ENCODE measurements around the gene ABT1.
A peak's percentile ranks its signal among the peaks of the same experiment; 100 is the strongest.

The ABT1 gene

GRCh38 chr6:26561533-26562466 lies 35.0 kb upstream of the ABT1 start:
- no peaks in the 10 kb centered on the region for H3K36me3 Mint-ChIP-seq (ENCODE audit: low read depth)
- no peak overlapping the region for H3K27ac Mint-ChIP-seq
- no peaks in the 10 kb centered on the region for H3K4me1 Mint-ChIP-seq (ENCODE audit: low read depth)
- no peak overlapping the region for H3K4me3 Mint-ChIP-seq
- intact Hi-C loops (cut with micrococcal nuclease) = no loop called here
- peaks cover 4% of the 10 kb centered on the region for H3K27me3 Mint-ChIP-seq
- no peaks in the 10 kb centered on the region for H3K9me3 Mint-ChIP-seq

GRCh38 chr6:26563488-26563887 lies 33.3 kb upstream of the ABT1 start:
- Mint-ChIP-seq H3K27me3 (peaks cover 2% of the 10 kb centered on the region), H3K4me1 (ENCODE audit: low read depth) (peaks cover 2% of the 10 kb centered on the region), H3K36me3 (ENCODE audit: low read depth) (peaks cover 2% of the 10 kb centered on the region), H3K27ac (no peak overlapping the region), H3K4me3 (no peak overlapping the region), H3K9me3 (no peaks in the 10 kb centered on the region)
- intact Hi-C loops (cut with micrococcal nuclease) = no loop called here

DNA sequence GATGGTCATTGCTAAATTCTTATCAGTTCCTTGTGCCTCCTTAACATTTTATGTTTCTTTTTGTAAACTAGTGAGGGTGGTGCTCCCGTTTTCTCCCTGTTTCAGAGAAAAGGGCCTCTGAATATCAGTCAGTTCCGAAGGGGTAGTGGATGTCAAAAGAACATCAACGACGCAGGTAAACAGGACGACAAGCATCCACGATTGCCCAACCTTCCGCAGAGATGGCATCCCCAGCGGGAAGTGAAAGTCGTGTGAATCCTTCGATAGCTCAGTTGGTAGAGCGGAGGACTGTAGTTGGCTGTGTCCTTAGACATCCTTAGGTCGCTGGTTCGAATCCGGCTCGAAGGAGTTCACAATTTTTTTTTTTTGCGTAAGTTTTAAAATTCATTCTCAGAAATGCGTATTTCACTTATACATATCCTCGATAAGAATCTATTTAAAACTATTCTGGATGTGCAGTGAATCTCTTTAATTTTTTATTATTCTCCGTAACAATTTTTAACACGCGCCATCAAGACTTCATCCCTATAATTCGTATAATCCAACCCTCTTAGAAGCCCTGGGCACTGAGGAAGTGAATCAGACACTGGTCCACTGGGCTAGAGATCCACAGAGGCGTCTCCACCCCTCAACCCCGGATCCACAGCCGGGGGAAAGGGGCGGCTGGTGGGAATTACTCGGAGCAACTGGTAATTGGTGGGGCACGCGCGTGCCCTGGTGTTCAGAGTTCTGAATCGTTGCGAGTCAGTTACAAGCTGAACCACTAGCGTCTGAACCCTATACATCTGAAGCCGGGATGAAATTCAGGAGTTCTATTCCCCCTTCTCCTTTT lies 27.9 kb upstream of the ABT1 start:
- intact Hi-C loops (cut with micrococcal nuclease) = loop anchor here (2.0 kb wide), 1 partner anchor 14 kb away; no protein-coding TSS in a partner anchor
- Mint-ChIP-seq H3K27me3 (peaks cover 2% of the 10 kb centered on the region), H3K4me3 (peak overlapping the region; percentile 80), H3K27ac (peak overlapping the region; percentile 76), H3K36me3 (ENCODE audit: low read depth) (peaks cover 5% of the 10 kb centered on the region), H3K4me1 (ENCODE audit: low read depth) (peaks cover 24% of the 10 kb centered on the region), H3K9me3 (no peaks in the 10 kb centered on the region)

DNA sequence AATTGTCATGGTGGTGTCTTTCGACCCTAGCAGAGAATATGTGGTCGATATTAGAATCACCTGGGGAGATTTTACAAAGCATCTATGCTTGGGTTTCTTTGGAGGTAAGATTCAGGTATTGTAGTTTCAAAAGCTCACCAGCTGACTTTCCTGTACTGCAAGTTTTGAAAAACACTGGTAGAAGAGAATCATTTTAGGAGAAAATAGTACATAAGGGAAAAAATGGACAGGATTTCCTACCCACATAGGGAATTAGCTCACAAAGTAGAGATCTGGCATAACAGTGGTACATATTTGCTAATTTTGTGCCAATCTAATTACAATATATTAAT lies 27.4 kb upstream of the ABT1 start:
- Mint-ChIP-seq H3K36me3 (ENCODE audit: low read depth) (peaks cover 5% of the 10 kb centered on the region), H3K27ac (peak overlapping the region; percentile 76), H3K27me3 (no peaks in the 10 kb centered on the region), H3K4me3 (peak overlapping the region; percentile 80), H3K4me1 (ENCODE audit: low read depth) (peaks cover 24% of the 10 kb centered on the region), H3K9me3 (no peaks in the 10 kb centered on the region)
- intact Hi-C loops (cut with micrococcal nuclease) = loop anchor here (2.0 kb wide), 1 partner anchor 15 kb away; no protein-coding TSS in a partner anchor

DNA sequence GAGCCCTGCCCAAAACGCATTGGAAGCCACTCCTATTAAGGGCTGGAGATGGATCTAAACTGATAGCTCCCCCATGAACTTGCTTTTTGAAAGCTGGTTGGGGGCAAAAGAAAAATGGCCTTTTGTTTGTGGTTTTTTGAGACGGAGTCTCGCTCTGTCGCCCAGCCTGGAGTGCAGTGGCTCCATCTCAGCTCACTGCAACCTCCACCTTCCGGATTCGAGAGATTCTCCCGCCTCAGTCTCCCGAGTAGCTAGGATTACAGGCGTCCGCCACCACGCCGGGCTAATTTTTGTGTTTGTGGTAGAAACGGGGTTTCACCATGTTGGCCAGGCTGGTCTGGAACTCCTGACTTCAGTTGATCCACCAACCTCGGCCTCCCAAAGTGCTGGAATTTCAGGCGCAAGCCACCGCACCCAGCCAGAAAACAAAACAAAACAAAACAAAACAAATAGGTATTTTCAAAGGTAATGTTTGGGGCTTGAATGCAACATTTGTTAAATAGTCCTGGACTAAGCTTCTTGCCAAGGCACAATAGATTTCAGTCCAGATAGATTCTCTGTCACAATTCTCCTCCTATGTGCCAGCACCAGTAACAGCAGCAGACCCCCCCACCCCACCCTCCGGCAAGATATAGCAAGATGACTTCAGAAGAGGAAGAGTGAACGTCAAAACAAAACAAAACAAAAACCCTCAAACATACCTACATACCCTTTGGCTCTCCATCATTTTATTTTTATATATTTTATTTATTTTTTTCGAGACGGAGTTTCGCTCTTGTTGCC lies 26.5 kb upstream of the ABT1 start:
- Mint-ChIP-seq H3K4me1 (ENCODE audit: low read depth) (peaks cover 24% of the 10 kb centered on the region), H3K9me3 (no peaks in the 10 kb centered on the region), H3K27ac (no peak overlapping the region), H3K27me3 (no peaks in the 10 kb centered on the region), H3K36me3 (ENCODE audit: low read depth) (peaks cover 5% of the 10 kb centered on the region), H3K4me3 (no peak overlapping the region)
- intact Hi-C loops (cut with micrococcal nuclease) = loop anchor here (5.0 kb wide), 1 partner anchor 228 kb away; no protein-coding TSS in a partner anchor

- intact Hi-C loops (cut with micrococcal nuclease) = loop anchor here (1.0 to 5.0 kb wide), 3 partner anchors 25 to 229 kb away; partner anchors contain the start of gene ABT1
Observed at GRCh38 chr6:26571592-26572296, 25.0 kb upstream of the ABT1 start.

GRCh38 chr6:26575494-26575939 lies 21.2 kb upstream of the ABT1 start:
- peaks cover 30% of the 10 kb centered on the region for H3K4me1 Mint-ChIP-seq (ENCODE audit: low read depth)
- peaks cover 7% of the 10 kb centered on the region for H3K36me3 Mint-ChIP-seq (ENCODE audit: low read depth)
- H3K27ac Mint-ChIP-seq = no peak overlapping the region
- peaks cover 4% of the 10 kb centered on the region for H3K27me3 Mint-ChIP-seq
- no peak overlapping the region for H3K4me3 Mint-ChIP-seq
- intact Hi-C loops (cut with micrococcal nuclease) = no loop called here
- peaks cover 13% of the 10 kb centered on the region for H3K9me3 Mint-ChIP-seq

More at GRCh38 chr6:26571592-26572296, 25.0 kb upstream of the ABT1 start:
- peaks cover 31% of the 10 kb centered on the region for H3K4me1 Mint-ChIP-seq (ENCODE audit: low read depth)
- H3K27me3 Mint-ChIP-seq = no peaks in the 10 kb centered on the region
- H3K27ac Mint-ChIP-seq = peak overlapping the region; percentile 89
- no peaks in the 10 kb centered on the region for H3K9me3 Mint-ChIP-seq
- peak overlapping the region; percentile 82 for H3K4me3 Mint-ChIP-seq
- peaks cover 5% of the 10 kb centered on the region for H3K36me3 Mint-ChIP-seq (ENCODE audit: low read depth)

DNA sequence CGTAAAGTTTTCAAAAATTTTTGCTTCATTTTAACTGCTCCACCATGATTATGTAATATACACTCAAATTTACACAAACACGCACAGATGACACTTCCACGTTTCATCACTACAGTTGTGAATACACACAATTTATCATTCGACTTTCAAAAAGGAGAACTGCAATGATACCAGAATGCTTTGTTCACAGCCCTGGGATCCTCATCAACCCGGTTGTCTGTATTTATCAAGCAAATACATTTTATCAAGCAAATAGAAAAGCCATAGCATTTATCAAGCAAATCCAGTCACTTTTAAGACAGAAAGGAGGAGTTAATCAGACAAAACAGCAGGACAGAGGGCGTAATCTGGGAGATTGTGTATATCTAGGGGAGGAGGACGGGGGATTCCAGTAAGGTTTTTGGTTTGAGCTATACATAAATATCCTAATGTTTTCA lies 20.3 kb upstream of the ABT1 start:
- Mint-ChIP-seq H3K4me1 (ENCODE audit: low read depth) (peaks cover 29% of the 10 kb centered on the region), H3K36me3 (ENCODE audit: low read depth) (peaks cover 7% of the 10 kb centered on the region), H3K27ac (peak overlapping the region; percentile 96), H3K27me3 (peaks cover 4% of the 10 kb centered on the region), H3K4me3 (peak overlapping the region; percentile 77), H3K9me3 (peaks cover 13% of the 10 kb centered on the region)
- intact Hi-C loops (cut with micrococcal nuclease) = no loop called here

- peak overlapping the region; percentile 77 for H3K4me3 Mint-ChIP-seq
- H3K9me3 Mint-ChIP-seq = peaks cover 13% of the 10 kb centered on the region
- peaks cover 22% of the 10 kb centered on the region for H3K4me1 Mint-ChIP-seq (ENCODE audit: low read depth)
- intact Hi-C loops (cut with micrococcal nuclease) = loop anchor here (1.0 kb wide), 1 partner anchor 19 kb away; the partner anchor contains the start of gene ABT1
- H3K27me3 Mint-ChIP-seq = peaks cover 4% of the 10 kb centered on the region
- peaks cover 7% of the 10 kb centered on the region for H3K36me3 Mint-ChIP-seq (ENCODE audit: low read depth)
- H3K27ac Mint-ChIP-seq = peak overlapping the region; percentile 96
Observed at GRCh38 chr6:26576929-26577719, 19.6 kb upstream of the ABT1 start.

DNA sequence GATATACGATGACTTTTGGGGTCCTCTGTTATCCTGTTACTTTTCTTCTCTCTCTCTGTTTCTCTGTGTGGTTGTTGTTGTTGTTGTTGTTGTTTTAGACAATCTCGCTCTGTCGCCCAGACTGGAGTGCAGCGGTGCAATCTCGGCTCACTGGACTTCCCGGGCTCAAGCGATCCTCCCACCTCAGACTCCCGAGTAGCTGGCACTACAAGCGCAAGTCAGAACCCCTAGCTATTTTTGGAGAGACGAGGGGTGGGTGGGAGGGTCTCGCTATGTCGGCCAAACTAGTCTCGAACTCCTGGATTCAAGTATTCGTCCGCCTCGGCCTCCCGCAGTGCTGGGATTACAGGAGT lies 19.1 kb upstream of the ABT1 start:
- H3K27me3 Mint-ChIP-seq = peaks cover 6% of the 10 kb centered on the region
- peaks cover 18% of the 10 kb centered on the region for H3K4me1 Mint-ChIP-seq (ENCODE audit: low read depth)
- H3K9me3 Mint-ChIP-seq = peaks cover 13% of the 10 kb centered on the region
- H3K4me3 Mint-ChIP-seq = peak overlapping the region; percentile 77
- intact Hi-C loops (cut with micrococcal nuclease) = loop anchor here (1.0 kb wide), 1 partner anchor 19 kb away; the partner anchor contains the start of gene ABT1
- peak overlapping the region; percentile 96 for H3K27ac Mint-ChIP-seq
- peaks cover 7% of the 10 kb centered on the region for H3K36me3 Mint-ChIP-seq (ENCODE audit: low read depth)

- peaks cover 12% of the 10 kb centered on the region for H3K27me3 Mint-ChIP-seq
- peaks cover 13% of the 10 kb centered on the region for H3K9me3 Mint-ChIP-seq
- H3K4me3 Mint-ChIP-seq = no peak overlapping the region
- intact Hi-C loops (cut with micrococcal nuclease) = no loop called here
- no peak overlapping the region for H3K27ac Mint-ChIP-seq
- H3K4me1 Mint-ChIP-seq (ENCODE audit: low read depth) = peaks cover 18% of the 10 kb centered on the region
- peaks cover 7% of the 10 kb centered on the region for H3K36me3 Mint-ChIP-seq (ENCODE audit: low read depth)
Observed at GRCh38 chr6:26578279-26578678, 18.5 kb upstream of the ABT1 start.

- Mint-ChIP-seq H3K4me3 (no peak overlapping the region), H3K27ac (no peak overlapping the region)
- intact Hi-C loops (cut with micrococcal nuclease) = no loop called here
Observed at GRCh38 chr6:26578741-26579140, 18.0 kb upstream of the ABT1 start.

More at GRCh38 chr6:26578741-26579140, 18.0 kb upstream of the ABT1 start:
- Mint-ChIP-seq H3K27me3 (peaks cover 16% of the 10 kb centered on the region), H3K9me3 (peaks cover 13% of the 10 kb centered on the region), H3K36me3 (ENCODE audit: low read depth) (peaks cover 7% of the 10 kb centered on the region), H3K4me1 (ENCODE audit: low read depth) (peaks cover 18% of the 10 kb centered on the region)
